Caco-2 (cell line): ENCODE results near the gene FUZ. TPM values are rescaled to one million over a fixed set of nuclear protein-coding genes. Genes with fewer than 3 reads are reported as not detected.

ENCODE experiments used
- BruUV-seq: library from RNA; stranded (reverse); fragments of 400-500 nt; replicated peaks from 2 replicates; lab custom pipeline; 2021; lab: Mats Ljungman, UMichigan
- CTCF ChIA-PET: fragments of 300-600 bp; sonication (Branson Sonifier 250); formaldehyde crosslinking; loops from one replicate; lab custom pipeline; 2022; ENCODE audit warnings: antibody characterized with exemption; lab: Charles Lee
- POLR2A ChIA-PET: fragments of 300-600 bp; sonication (Branson Sonifier 250); formaldehyde crosslinking; loops from one replicate; lab custom pipeline; 2022; ENCODE audit warnings: antibody characterized with exemption; lab: Charles Lee
- DNase-seq, 2 experiments: peaks; one replicate each; pipeline versions ENCODE4 v3.0.0 to v3.0.0-alpha.2; 2020 to 2022
- H3K27me3 ChIP-seq: replicated peaks from 2 replicates; pipeline ENCODE4 v1.6.0; 2011; ENCODE audit warnings: low read length; ENCODE audit not compliant: control insufficient read depth, insufficient read depth
- H3K36me3 ChIP-seq: 2 replicates; pipeline ENCODE4 v1.5.1; 2011; ENCODE audit warnings: low read length; ENCODE audit not compliant: control insufficient read depth, insufficient read depth
- H3K4me1 ChIP-seq: fragments of 250-450 bp; sonication (Bioruptor Pico); 2 replicates; pipeline ENCODE4 v1.5.1; 2020; ENCODE audit warnings: mild to moderate bottlenecking
- H3K4me3 ChIP-seq: 2 replicates; pipeline ENCODE4 v1.5.1; 2011; ENCODE audit warnings: low read depth, mild to moderate bottlenecking, control low read depth, low read length
- H3K9me3 ChIP-seq: fragments of 250-450 bp; sonication (Bioruptor Pico); 2 replicates; pipeline ENCODE4 v1.5.1; 2020; ENCODE audit warnings: mild to moderate bottlenecking, moderate library complexity
- H3K27ac Mint-ChIP-seq: one replicate; pipeline ENCODE4 v1.8.0; 2022; ENCODE audit warnings: mixed read lengths; ENCODE audit not compliant: unreplicated experiment
- H3K27me3 Mint-ChIP-seq: one replicate; pipeline ENCODE4 v1.8.0; 2022; ENCODE audit warnings: mixed read lengths; ENCODE audit not compliant: insufficient read depth, unreplicated experiment
- H3K36me3 Mint-ChIP-seq: one replicate; pipeline ENCODE4 v1.8.0; 2022; ENCODE audit warnings: mild to moderate bottlenecking, mixed read lengths; ENCODE audit not compliant: insufficient read depth, unreplicated experiment
- H3K4me1 Mint-ChIP-seq: one replicate; pipeline ENCODE4 v1.8.0; 2022; ENCODE audit warnings: low read depth, mixed read lengths; ENCODE audit not compliant: unreplicated experiment
- H3K4me3 Mint-ChIP-seq: one replicate; pipeline ENCODE4 v1.8.0; 2022; ENCODE audit warnings: mild to moderate bottlenecking, moderate library complexity, mixed read lengths; ENCODE audit not compliant: unreplicated experiment
- H3K9me3 Mint-ChIP-seq: one replicate; pipeline ENCODE4 v1.8.0; 2022; ENCODE audit warnings: mixed read lengths; ENCODE audit not compliant: unreplicated experiment
- intact Hi-C: fragments of 100-400 bp; cut with micrococcal nuclease; formaldehyde crosslinking; loops from one replicate; pipeline ENCODE4 v1.10.0; 2022; ENCODE audit not compliant: unreplicated experiment
- total RNA-seq: library from RNA; stranded (reverse); gene quantifications from 2 replicates; pipeline ENCODE4 v1.2.3, GENCODE V29; 2022
- TF ChIP-seq, protein P1 (sequence below), 2 experiments: fragments of 200-600 bp in 1 of 2; IDR thresholded peaks; 1 replicate in 1 of 2; 2 replicates in 1 of 2; pipeline versions ENCODE4 v1.5.1 to v1.8.0; 2011 to 2022; ENCODE audit warnings: antibody characterized with exemption in 1 of 2, control low read depth in 1 of 2, inconsistent platforms in 1 of 2, low read depth in 1 of 2, low read length in 1 of 2, mild to moderate bottlenecking in 1 of 2, moderate library complexity in 1 of 2; ENCODE audit not compliant: insufficient read depth in 1 of 2, severe bottlenecking in 1 of 2, unreplicated experiment in 1 of 2

FUZ gene
- total RNA-seq, 1 experiment from 2014 or later = 0.75 TPM

DNA sequence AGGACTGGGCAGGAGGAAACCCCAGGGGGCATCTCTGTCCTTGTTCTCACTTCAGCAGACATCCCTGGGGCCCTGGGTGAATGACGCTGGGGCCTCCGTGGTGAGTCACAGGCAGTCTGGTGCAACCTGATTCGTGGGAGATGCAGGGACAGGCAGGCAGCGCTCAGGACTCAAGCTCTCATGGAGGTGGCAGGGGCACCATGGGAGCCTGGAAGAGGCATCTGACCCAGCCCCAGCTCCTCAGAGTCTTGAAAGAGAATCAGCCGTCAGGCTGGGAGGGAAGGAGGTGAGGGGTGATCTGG lies 23.9 kb upstream of the FUZ start:
- H3K4me3 ChIP-seq = no peak overlapping the region
- intact Hi-C loops = no loop called here
- no peaks in the 10 kb centered on the region for H3K4me1 ChIP-seq
- H3K27me3 ChIP-seq = no peaks in the 10 kb centered on the region
- H3K27me3 Mint-ChIP-seq = no peaks in the 10 kb centered on the region
- H3K9me3 ChIP-seq = no peaks in the 10 kb centered on the region
- H3K9me3 Mint-ChIP-seq = no peaks in the 10 kb centered on the region
- peaks cover 66% of the 10 kb centered on the region for H3K36me3 Mint-ChIP-seq
- H3K4me3 Mint-ChIP-seq = no peak overlapping the region
- no peak overlapping the region for H3K27ac Mint-ChIP-seq
- POLR2A ChIA-PET = no interaction called here
- TF ChIP-seq, protein P1, sequence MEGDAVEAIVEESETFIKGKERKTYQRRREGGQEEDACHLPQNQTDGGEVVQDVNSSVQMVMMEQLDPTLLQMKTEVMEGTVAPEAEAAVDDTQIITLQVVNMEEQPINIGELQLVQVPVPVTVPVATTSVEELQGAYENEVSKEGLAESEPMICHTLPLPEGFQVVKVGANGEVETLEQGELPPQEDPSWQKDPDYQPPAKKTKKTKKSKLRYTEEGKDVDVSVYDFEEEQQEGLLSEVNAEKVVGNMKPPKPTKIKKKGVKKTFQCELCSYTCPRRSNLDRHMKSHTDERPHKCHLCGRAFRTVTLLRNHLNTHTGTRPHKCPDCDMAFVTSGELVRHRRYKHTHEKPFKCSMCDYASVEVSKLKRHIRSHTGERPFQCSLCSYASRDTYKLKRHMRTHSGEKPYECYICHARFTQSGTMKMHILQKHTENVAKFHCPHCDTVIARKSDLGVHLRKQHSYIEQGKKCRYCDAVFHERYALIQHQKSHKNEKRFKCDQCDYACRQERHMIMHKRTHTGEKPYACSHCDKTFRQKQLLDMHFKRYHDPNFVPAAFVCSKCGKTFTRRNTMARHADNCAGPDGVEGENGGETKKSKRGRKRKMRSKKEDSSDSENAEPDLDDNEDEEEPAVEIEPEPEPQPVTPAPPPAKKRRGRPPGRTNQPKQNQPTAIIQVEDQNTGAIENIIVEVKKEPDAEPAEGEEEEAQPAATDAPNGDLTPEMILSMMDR (IDR thresholded peaks at IDR 0.05; ENCODE audit: insufficient read depth in 1 of 2, low read depth in 1 of 2, low read length in 1 of 2, severe bottlenecking in 1 of 2, unreplicated experiment in 1 of 2) = no peak
- no peak for DNase-seq
- no TSS peak for BruUV-seq
- no peaks in the 10 kb centered on the region for H3K4me1 Mint-ChIP-seq
- H3K36me3 ChIP-seq = peaks cover 4% of the 10 kb centered on the region
- CTCF ChIA-PET = no interaction called here

DNA sequence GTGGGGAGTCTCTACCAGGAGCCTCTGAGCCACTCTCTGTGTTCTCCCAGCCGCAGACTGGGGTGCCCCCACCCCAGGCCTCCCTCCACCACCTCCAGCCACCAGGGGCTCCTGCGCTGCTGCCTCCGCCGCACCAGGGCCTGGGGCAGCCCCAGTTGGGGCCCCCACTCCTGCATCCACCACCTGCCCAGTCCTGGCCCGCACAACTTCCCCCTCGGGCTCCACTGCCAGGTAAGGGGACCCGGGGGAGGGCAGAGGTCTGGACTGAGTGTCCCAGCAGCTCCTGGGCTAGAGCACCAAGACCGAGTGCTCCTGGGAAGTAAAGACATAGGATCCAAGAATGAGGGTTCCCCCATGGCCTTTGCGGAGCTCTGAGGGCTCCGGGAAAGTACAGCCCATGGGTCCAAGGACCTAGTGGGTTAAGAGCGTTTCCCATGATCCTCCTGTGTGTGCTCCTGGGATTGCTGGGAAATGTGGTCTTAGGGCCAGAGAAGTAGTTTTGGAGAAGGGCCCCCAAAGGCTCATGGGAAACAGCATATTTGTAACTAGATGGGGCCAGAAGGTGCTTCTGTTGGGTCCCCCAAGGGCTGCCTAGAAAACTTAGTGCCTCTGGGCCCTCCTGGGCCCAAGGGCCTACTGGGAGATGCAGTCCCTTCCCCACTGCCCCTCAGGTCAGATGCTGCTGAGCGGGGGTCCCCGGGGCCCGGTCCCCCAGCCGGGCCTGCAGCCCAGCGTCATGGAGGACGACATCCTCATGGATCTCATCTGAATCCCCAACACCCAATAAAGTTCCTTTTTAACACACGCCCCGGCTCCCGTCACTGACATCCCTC lies 23.3 kb upstream of the FUZ start:
- POLR2A ChIA-PET = no interaction called here
- Histone ChIP-seq H3K4me3 (no peak overlapping the region), H3K36me3 (peaks cover 4% of the 10 kb centered on the region), H3K9me3 (no peaks in the 10 kb centered on the region), H3K27me3 (no peaks in the 10 kb centered on the region), H3K4me1 (no peaks in the 10 kb centered on the region)
- Mint-ChIP-seq H3K4me1 (no peaks in the 10 kb centered on the region), H3K36me3 (peaks cover 68% of the 10 kb centered on the region), H3K4me3 (no peak overlapping the region), H3K27ac (no peak overlapping the region), H3K27me3 (no peaks in the 10 kb centered on the region), H3K9me3 (no peaks in the 10 kb centered on the region)
- CTCF ChIA-PET = no interaction called here
- TF ChIP-seq, protein P1 (IDR thresholded peaks at IDR 0.05; ENCODE audit: insufficient read depth in 1 of 2, low read depth in 1 of 2, low read length in 1 of 2, severe bottlenecking in 1 of 2, unreplicated experiment in 1 of 2) = no peak
- no peak for DNase-seq
- BruUV-seq = no TSS peak
- intact Hi-C loops = no loop called here

DNA sequence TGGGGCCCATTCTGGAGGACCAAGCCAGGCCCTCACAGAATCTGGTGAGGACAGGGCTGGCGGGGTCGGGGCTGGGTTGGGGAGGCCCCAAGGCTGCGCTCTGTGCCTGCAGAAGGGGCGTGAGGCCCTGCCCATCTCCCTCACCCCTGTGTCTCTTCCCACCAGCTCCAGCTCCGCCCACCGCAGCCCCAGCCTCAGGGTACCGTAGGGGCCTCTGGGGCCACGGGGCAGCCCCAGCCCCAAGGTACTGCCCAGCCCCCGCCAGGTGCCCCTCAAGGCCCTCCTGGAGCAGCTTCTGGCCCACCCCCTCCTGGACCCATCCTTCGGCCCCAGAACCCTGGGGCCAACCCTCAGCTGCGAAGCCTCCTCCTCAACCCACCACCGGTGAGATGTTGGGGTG lies 22.5 kb upstream of the FUZ start:
- POLR2A ChIA-PET = no interaction called here
- no peaks in the 10 kb centered on the region for H3K27me3 ChIP-seq
- CTCF ChIA-PET = no interaction called here
- BruUV-seq = no TSS peak
- intact Hi-C loops = no loop called here
- Mint-ChIP-seq H3K9me3 (no peaks in the 10 kb centered on the region), H3K27me3 (no peaks in the 10 kb centered on the region), H3K27ac (no peak overlapping the region), H3K36me3 (peaks cover 73% of the 10 kb centered on the region), H3K4me3 (no peak overlapping the region), H3K4me1 (no peaks in the 10 kb centered on the region)
- H3K4me3 ChIP-seq = no peak overlapping the region
- no peaks in the 10 kb centered on the region for H3K9me3 ChIP-seq
- H3K4me1 ChIP-seq = no peaks in the 10 kb centered on the region
- H3K36me3 ChIP-seq = peaks cover 2% of the 10 kb centered on the region
- no peak for DNase-seq
- TF ChIP-seq, protein P1 (IDR thresholded peaks at IDR 0.05; ENCODE audit: insufficient read depth in 1 of 2, low read depth in 1 of 2, low read length in 1 of 2, severe bottlenecking in 1 of 2, unreplicated experiment in 1 of 2) = no peak
